Measurements from ENCODE around the gene APOBEC3A. TPM values are rescaled to one million over a fixed set of nuclear protein-coding genes. Genes with fewer than 3 reads are reported as not detected.
"Not testable (repeated sequence)": the region's sequence is repeated elsewhere in the genome, so short reads cannot be mapped to it uniquely, and the experiment has no call there.

Gene APOBEC3A
- total RNA-seq, 1 donor from 2014 or later, result 0.12 TPM

GRCh38 chr22:38989466-38989865 lies 32.1 kb downstream of the APOBEC3A start:
- TF ChIP-seq, protein P1, sequence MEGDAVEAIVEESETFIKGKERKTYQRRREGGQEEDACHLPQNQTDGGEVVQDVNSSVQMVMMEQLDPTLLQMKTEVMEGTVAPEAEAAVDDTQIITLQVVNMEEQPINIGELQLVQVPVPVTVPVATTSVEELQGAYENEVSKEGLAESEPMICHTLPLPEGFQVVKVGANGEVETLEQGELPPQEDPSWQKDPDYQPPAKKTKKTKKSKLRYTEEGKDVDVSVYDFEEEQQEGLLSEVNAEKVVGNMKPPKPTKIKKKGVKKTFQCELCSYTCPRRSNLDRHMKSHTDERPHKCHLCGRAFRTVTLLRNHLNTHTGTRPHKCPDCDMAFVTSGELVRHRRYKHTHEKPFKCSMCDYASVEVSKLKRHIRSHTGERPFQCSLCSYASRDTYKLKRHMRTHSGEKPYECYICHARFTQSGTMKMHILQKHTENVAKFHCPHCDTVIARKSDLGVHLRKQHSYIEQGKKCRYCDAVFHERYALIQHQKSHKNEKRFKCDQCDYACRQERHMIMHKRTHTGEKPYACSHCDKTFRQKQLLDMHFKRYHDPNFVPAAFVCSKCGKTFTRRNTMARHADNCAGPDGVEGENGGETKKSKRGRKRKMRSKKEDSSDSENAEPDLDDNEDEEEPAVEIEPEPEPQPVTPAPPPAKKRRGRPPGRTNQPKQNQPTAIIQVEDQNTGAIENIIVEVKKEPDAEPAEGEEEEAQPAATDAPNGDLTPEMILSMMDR (conservative IDR thresholded peaks at IDR 0.05; ENCODE audit: low read depth, low read length), result no peak
- DNase-seq (ENCODE audit: low read depth), result no peak
- no peak overlapping the region for H3K4me3 ChIP-seq (ENCODE audit: low read depth, low read length)

DNA sequence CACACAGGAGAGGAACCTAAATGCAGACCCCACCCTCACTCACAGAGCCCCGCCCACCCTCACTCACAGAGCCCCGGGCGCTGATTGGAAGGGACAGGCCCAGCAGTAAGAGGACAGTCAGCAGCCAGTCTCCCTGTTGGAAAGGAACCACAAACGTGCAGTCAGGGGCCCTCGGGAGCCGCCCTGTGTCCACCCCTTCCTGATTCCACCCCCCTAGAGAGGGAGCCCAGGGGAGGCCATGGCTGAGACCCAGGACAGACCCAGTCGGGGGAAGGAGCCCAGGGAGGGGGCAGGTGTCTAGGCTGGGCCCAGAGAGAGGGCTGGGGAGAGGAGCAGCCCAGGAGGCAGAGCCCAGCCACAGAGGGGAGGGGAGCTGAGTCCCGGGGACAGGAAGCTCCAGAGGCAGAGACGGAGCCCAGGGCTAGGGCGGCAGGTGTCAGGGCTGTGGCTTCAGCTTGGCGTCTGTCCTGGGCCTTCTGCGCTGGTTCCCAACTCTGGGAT lies 35.5 kb downstream of the APOBEC3A start:
- not testable (repeated sequence) for H3K4me3 ChIP-seq (ENCODE audit: low read depth, low read length); DNase-seq (ENCODE audit: low read depth)

- TF ChIP-seq, protein P1 (conservative IDR thresholded peaks at IDR 0.05; ENCODE audit: low read depth, low read length), result no peak
- H3K4me3 ChIP-seq (ENCODE audit: low read depth, low read length), result no peak overlapping the region
- no peak for DNase-seq (ENCODE audit: low read depth)
These were observed 38.7 kb downstream of the APOBEC3A start for GRCh38 chr22:38996105-38996504.

DNA sequence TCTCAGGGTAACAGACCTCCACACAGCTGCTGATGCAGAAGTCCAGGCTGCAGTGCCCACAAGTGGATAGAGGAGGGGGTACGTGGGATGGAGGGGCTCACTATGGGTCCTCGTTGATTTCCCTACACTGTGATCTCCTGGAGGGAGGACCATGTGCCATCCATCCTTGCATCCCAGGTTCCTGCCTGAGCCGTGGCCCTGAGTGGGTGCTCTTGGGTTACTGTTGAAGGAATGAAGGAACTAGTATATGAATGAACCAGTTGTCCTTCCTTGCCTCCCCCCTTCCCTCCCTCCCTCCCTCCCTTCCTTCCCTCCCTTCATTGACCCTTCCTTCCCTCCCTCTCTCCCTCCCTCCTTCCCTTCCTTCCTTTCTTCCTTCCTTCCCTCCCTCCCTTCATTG lies 40.1 kb downstream of the APOBEC3A start:
- no peak overlapping the region for H3K4me3 ChIP-seq (ENCODE audit: low read depth, low read length)
- no peak for DNase-seq (ENCODE audit: low read depth)
- TF ChIP-seq, protein P1 (conservative IDR thresholded peaks at IDR 0.05; ENCODE audit: low read depth, low read length), result no peak

DNA sequence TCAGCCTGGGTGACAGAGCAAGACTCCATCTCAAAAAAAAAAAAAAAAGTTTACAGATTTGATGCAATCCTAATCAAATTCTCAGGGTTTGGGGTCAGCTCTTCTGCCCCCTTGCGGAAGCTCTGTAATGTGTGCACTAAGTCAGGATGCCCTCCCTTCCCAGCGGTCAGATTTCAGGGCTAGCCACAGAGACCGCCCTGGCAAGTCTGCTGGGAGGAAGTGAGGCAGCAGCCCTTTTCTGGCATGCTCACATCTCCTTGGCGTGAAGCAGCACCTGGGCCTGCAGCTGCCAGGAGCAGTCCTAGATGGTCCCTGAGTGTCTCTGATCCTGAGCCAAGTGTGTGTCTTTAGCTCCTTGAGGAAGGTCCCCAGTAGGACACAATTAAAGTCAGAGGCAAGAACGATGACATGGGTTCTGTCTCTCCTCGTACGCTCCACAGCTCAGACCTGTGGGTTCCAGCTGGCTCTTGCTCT lies 45.8 kb downstream of the APOBEC3A start:
- TF ChIP-seq, protein P1 (conservative IDR thresholded peaks at IDR 0.05; ENCODE audit: low read depth, low read length), result peak; percentile 80
- H3K4me3 ChIP-seq (ENCODE audit: low read depth, low read length), result no peak overlapping the region
- no peak for DNase-seq (ENCODE audit: low read depth)

GRCh38 chr22:39007177-39007576 lies 49.8 kb downstream of the APOBEC3A start:
- no peak for DNase-seq (ENCODE audit: low read depth)
- TF ChIP-seq, protein P1 (conservative IDR thresholded peaks at IDR 0.05; ENCODE audit: low read depth, low read length), result no peak
- H3K4me3 ChIP-seq (ENCODE audit: low read depth, low read length), result no peak overlapping the region

DNA sequence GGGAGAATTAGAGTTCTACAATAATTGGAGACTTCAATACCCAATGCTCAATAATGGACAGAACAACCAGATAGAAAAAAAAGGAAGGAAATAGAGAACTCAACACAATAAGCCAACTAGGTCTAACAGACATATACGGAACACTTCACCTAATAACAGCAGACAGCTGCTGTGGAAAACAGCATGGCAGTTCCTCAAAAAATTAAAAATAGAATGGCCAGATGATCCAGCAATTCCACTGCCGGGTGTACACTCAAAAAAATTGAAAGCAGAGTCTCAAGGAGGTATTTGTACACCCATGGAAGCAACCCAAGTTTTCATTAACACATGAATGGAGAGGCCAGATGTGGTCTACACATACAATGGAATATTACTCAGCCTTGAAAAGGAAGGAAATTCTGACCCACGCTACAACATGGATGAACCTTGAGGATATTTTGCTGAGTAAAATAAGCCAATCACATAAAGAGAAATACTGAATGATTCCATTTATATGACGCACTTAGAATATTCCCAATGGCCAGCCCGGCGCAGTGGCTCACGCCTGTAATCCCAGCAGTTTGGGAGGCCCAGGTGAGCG lies 51.0 kb downstream of the APOBEC3A start:
- not testable (repeated sequence) for H3K4me3 ChIP-seq (ENCODE audit: low read depth, low read length); DNase-seq (ENCODE audit: low read depth)

- no peak for DNase-seq (ENCODE audit: low read depth)
- TF ChIP-seq, protein P1 (conservative IDR thresholded peaks at IDR 0.05; ENCODE audit: low read depth, low read length), result no peak
- H3K4me3 ChIP-seq (ENCODE audit: low read depth, low read length), result no peak overlapping the region
These were observed 53.5 kb downstream of the APOBEC3A start for GRCh38 chr22:39010946-39011345.

All from epithelial cell of proximal tubule (primary cell).